Measurements from ENCODE around the gene IL3RA. TPM values are rescaled to one million over a fixed set of nuclear protein-coding genes. Genes with fewer than 3 reads are reported as not detected.
"Not testable (repeated sequence)": the region's sequence is repeated elsewhere in the genome, so short reads cannot be mapped to it uniquely, and the experiment has no call there.

The IL3RA gene
- total RNA-seq, 1 experiment from 2014 or later, result 0.26 TPM

GRCh38 chrX:1391707-1392375 is 55.3 kb downstream of the IL3RA start, which contains the start of gene SLC25A6:
TSS of gene SLC25A6 (minus strand) at chrX:1392113. CDS start at chrX:1392009, 104 bp downstream.
- DNase-seq (ENCODE audit: low read depth, low spot score), result peak; percentile 92
- in situ Hi-C loops (cut with HindIII; ENCODE audit: low pct_unique_long_range_greater_than_20kb, low sequenced_read_pairs), result no loop called here

DNA sequence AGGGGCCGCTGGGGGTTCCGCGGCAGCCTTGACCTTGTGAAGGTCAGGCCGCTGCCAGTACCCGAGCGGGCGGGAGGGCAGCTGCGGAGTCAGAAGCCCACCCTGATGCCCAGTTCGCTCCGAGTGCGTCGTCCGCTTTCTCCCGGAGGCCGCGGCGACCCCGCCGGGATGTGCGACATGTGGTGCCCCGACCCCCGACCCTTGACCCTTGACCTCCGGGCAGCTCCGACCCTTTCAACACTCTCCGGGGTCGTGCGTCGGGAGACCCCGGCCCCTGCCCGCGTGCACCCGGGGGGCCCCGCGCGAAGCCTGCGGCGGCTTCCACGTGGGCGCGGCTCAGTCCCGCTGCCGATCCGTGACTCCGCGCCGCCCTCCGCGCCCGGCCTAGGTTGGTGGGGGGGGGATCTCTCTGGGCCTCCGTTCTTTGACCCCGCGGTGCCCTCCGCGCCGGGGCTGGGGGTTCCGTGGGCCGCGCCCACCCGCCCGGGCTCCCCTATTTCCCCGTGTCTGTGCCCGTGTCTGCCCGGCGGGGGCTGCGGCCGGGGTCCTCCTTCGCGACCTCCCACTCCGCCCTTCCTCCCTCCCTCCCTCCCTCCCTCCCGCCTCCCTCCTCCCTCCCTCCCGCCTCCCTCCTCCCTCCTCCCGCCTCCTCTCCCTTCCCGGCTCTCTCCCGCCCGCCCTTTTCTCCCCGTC is 55.9 kb downstream of the IL3RA start:
- in situ Hi-C loops (cut with HindIII; ENCODE audit: low pct_unique_long_range_greater_than_20kb, low sequenced_read_pairs), result no loop called here
- peak; percentile 59 for DNase-seq (ENCODE audit: low read depth, low spot score)

DNA sequence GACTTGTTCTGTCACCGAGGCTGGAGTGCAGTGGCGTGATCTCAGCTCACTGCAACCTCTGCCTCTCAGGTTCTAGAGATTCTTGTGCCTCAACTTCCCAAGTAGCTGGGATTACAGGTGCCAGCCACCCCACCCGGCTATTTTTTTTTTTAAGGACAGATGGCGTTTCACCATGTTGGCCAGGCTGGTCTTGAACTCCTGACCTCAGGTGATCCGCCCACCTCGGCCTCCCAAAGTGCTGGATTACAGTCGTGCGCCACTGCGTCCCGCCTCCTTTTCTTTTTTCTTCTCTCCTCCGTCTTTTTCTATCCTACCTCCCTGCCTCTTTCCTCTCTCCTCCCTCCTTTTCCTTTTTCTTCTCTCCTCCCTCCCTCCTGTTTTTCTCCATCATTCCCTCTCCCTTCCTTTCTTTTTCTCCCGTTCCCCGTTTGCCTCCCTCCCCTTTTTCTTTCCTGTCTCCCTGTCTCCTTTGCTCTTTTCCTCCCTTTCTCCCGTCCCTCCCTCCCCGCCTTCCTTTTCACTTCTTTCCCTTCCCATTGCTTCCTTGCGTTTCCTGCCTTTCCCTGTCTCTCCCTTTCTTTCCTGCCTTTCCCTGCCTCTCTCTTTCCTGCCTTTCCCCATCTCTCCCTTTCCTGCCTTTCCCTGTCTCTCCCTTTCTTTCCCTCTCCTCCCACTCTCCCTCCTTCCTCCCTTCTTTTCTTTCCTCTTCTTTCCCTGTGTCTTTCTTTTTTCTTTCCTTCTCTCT is 57.5 kb downstream of the IL3RA start:
- in situ Hi-C loops (cut with HindIII; ENCODE audit: low pct_unique_long_range_greater_than_20kb, low sequenced_read_pairs), result no loop called here
- no peak for DNase-seq (ENCODE audit: low read depth, low spot score)

DNA sequence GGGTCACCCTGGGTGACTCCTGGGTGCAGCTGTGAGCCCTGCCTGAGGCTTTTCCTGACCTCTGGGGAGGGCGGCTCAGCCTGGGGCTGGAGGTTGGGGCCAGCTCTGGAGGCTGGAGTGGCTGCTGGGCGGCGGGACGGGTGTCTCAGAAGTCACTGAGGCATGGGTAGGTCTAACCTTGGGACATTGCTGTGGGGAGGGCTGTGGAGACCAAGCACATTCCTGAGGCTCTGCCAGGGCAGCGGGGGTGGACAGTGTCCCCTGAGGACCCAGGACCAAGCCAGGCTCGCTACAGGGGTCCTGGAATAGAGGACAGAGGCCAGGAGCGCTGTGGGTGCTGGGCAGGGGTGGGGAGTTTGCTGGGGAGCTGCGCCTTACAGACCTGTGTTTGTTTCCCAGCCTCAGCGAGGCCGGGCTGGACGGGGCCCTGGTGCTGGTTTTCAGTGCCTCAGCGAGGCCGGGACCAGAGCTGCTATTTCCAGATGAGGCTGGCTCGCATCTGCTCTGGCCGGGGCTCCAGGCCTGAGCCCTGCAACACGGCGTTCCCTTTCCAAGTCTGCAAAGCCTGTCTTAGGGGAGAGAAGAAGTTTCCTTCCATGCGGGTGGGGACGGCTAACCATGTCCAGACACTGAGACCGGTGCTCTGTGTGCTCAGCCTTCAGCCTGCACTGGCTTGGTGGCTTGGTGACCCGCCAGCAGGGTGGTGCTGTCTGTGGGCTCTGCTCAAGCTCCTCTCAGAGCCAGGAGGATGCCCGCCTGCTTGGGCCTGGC is 58.3 kb downstream of the IL3RA start:
- in situ Hi-C loops (cut with HindIII; ENCODE audit: low pct_unique_long_range_greater_than_20kb, low sequenced_read_pairs), result no loop called here

GRCh38 chrX:1395646-1396216 is 59.1 kb downstream of the IL3RA start:
- no peak for DNase-seq (ENCODE audit: low read depth, low spot score)
- in situ Hi-C loops (cut with HindIII; ENCODE audit: low pct_unique_long_range_greater_than_20kb, low sequenced_read_pairs), result no loop called here

More for the DNA sequence above, 58.3 kb downstream of the IL3RA start:
- no peak for DNase-seq (ENCODE audit: low read depth, low spot score)

- DNase-seq (ENCODE audit: low read depth, low spot score), result no peak
Measured at GRCh38 chrX:1397001-1397400, 60.4 kb downstream of the IL3RA start.

DNA sequence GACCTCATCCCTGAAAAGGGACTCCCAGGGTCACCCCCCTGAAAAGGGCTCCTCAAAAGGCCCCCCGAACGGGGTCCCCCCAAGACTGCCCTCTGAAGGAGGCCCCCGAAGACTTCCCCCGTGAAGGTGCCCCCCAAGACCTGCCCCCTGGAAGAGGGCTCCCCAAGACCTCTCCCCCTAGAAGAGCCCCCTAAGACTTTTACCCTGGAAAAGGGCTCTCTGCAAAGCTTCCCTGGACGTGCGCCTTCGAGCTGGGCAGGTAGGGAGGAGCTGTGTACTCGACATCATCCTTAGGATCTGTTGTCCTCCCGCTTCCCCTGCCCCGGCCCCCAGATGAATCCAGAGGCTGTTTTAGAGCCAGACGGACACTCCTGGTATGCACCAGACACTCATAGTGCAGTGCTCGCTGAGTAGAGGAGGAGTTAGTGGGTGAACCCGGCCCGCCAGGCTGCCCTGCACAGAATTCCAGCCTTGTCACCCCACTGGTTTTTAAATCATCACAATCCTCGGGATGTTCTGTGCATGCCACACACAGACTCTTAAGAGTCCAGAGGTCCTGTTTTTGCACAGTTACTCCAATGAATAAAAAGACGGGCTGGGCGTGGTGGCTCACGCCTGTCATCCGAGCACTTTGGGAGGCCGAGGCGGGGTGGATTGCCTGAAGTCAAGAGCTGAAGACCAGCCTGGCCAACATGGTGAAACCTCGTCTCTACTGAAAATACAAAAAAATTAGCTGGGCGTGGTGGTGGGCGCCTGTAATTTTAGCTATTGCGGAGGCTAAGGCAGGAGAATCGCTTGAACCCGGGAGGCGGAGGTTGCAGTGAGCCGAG is 61.1 kb downstream of the IL3RA start:
- DNase-seq (ENCODE audit: low read depth, low spot score), result no peak
- in situ Hi-C loops (cut with HindIII; ENCODE audit: low pct_unique_long_range_greater_than_20kb, low sequenced_read_pairs), result no loop called here

More at GRCh38 chrX:1397001-1397400, 60.4 kb downstream of the IL3RA start:
- in situ Hi-C loops (cut with HindIII; ENCODE audit: low pct_unique_long_range_greater_than_20kb, low sequenced_read_pairs), result no loop called here

GRCh38 chrX:1398431-1399340 is 62.1 kb downstream of the IL3RA start:
- in situ Hi-C loops (cut with HindIII; ENCODE audit: low pct_unique_long_range_greater_than_20kb, low sequenced_read_pairs), result no loop called here
- no peak for DNase-seq (ENCODE audit: low read depth, low spot score)

DNA sequence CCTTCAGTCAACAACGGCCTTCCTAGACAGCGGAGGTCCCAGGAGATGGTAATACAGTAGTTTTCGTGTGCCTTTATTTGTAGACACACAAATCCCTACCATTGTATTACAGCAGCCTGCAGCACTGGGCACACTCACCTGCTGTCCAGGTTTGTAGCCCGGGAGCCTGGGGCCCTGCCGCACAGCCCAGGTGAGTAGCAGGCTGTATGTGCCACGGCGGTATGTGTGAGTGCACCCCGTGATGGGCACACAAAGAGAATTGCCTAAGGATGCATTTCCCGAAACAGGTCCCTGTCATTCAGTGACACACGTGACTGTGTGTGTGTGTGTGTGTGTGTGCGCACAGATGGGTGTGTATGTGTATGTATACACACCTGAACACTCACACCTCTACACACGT is 63.5 kb downstream of the IL3RA start:
- DNase-seq (ENCODE audit: low read depth, low spot score), result no peak
- in situ Hi-C loops (cut with HindIII; ENCODE audit: low pct_unique_long_range_greater_than_20kb, low sequenced_read_pairs), result no loop called here

DNA sequence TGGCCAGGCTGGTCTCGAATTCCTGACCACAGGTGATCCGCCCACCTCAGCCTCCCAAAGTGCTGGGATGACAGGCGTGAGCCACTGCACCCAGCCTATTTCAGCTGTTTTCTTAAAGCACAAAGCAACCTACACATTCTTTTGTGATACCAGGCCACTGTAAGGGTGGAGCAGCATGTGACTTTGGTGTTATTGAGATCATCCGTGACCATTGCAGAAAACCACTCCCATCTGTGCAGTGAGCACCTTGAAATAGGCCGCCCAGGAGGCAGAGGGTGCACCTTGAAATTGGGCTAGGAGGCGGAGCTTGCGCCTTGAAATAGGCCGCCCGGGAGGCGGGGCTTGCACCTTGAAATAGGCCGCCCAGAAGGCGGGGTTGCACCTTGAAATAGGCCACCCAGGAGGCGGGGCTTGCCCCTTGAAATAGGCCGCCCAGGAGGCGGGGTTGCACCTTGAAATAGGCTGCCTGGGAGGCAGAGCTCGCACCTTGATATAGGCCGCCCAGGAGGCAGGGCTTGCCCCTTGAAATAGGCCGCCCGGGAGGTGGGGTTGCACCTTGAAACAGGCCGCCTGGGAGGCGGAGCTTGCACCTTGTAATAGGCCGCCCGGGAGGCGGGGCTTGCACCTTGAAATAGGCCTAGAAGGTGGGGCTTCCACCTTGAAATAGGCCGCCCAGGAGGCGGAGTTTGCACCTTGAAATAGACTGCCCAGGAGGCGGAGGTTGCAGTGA is 64.3 kb downstream of the IL3RA start:
- in situ Hi-C loops (cut with HindIII; ENCODE audit: low pct_unique_long_range_greater_than_20kb, low sequenced_read_pairs), result no loop called here
- no peak for DNase-seq (ENCODE audit: low read depth, low spot score)

DNA sequence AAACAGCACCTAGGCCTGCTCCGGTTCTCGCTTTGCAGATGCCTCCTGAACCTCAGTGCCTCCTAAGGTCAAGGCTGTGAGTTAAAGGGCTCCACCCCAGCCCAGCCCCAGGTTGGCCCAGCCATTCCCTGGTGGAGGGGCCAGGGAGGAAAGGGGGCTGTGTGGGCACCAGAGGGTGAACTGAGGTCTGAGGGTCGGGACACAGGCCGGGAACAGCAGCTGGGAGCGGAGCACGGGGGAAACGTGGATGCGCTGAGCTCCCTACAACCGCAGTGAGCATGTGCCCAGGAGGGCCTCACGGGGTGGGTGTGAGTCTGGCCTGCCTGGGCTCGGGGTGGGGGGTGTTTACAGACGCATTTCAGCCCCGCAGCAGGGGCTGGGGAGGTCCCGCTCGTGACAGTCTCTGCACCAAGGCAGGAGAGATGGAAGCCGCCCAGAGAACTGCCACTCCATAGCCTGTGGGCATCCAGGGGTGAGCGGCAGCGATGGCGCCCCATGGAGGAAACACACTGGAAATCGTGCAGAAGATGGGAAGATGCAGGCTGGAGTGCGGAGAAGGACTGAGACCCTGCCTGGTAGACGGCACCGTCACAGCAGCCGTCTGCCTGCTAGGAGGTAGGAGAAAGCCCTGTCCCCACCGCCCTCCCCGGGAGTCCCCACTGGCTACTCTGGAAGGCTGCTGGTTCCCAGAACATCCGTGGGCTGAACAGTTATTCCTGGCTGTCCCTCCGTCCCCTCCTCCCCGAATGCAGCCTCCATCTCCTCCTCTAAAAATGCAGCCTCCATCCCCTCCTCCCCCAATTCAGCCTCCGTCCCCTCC is 65.2 kb downstream of the IL3RA start:
- no peak for DNase-seq (ENCODE audit: low read depth, low spot score)
- in situ Hi-C loops (cut with HindIII; ENCODE audit: low pct_unique_long_range_greater_than_20kb, low sequenced_read_pairs), result no loop called here

- in situ Hi-C loops (cut with HindIII; ENCODE audit: low pct_unique_long_range_greater_than_20kb, low sequenced_read_pairs), result no loop called here
- no peak for DNase-seq (ENCODE audit: low read depth, low spot score)
Measured at GRCh38 chrX:1403228-1403627, 66.6 kb downstream of the IL3RA start.

DNA sequence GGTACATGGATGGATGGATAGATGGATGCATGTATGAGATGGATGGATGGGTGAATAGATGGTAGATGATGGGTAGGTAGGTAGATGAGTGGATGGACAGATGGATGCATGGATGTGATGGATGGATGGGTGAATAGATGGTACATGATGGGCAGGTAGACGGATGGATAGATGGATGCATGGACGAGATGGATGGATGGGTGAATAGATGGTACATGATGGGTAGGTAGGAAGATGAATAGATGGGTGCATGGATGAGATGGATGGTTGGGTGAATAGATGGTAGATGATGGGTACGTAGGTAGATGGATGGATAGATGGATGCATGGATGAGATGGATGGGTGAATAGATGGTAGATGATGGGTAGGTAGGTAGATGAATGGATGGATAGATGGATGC is 67.3 kb downstream of the IL3RA start:
- DNase-seq (ENCODE audit: low read depth, low spot score); in situ Hi-C loops (cut with HindIII; ENCODE audit: low pct_unique_long_range_greater_than_20kb, low sequenced_read_pairs): not testable (repeated sequence)

DNA sequence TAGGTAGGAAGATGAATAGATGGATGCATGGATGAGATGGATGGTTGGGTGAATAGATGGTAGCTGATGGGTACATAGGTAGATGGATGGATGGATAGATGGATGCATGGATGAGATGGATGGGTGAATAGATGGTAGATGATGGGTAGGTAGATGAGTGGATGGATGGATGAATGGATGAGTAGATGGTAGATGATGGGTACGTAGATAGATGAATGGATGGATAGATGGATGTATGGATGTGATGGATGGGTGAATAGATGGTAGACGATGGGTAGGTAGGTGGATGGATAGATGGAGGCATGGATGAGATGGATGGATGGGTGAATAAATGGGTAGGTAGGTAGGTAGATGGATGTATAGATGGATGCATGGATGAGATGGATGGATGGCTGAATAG is 69.2 kb downstream of the IL3RA start:
- in situ Hi-C loops (cut with HindIII; ENCODE audit: low pct_unique_long_range_greater_than_20kb, low sequenced_read_pairs); DNase-seq (ENCODE audit: low read depth, low spot score): not testable (repeated sequence)

Data from SK-MEL-5 (cell line).